ENCODE results near the gene FLII. TPM values are rescaled to one million over a fixed set of nuclear protein-coding genes. Genes with fewer than 3 reads are reported as not detected.

The FLII gene
- total and polyA plus RNA-seq, 2 of the 8 experiments (the other 6 are each of a cell fraction or from before 2014, with no cell fraction given): 300 to 549 TPM

GRCh38 chr17:18203308-18203707 is 55.2 kb downstream of the FLII start (continued):
- TF ChIP-seq CHD7 (IDR thresholded peaks at IDR 0.05; ENCODE audit: insufficient replicate concordance, low read length) (no peak), JUND (IDR thresholded peaks at IDR 0.05; ENCODE audit: low read length) (peak; percentile 13; the same call in 1 of the 2 replicates), CBX8 (IDR thresholded peaks at IDR 0.05; ENCODE audit: borderline replicate concordance, low read depth, low read length) (no peak), SRF (IDR thresholded peaks at IDR 0.05; ENCODE audit: low read depth, low read length) (no peak)
